Lower leg skin (tissue), 3 donors: ENCODE data around the gene CSF1R.

ENCODE experiments used
- POLR2A ChIP-seq, 2 donors: fragments of 450-650 bp; IDR thresholded peaks; one replicate each; pipeline ENCODE4 v1.6.1; 2016 to 2017; ENCODE audit warnings: antibody characterized with exemption in 2 of 2, mild to moderate bottlenecking in 1 of 2, moderate library complexity in 1 of 2
- TF ChIP-seq, protein P1 (sequence below), 3 donors: fragments of 450-650 bp; IDR thresholded peaks; one replicate each; pipeline ENCODE4 v1.5.1; 2016; ENCODE audit warnings: antibody characterized with exemption in 3 of 3, mild to moderate bottlenecking in 3 of 3, moderate library complexity in 2 of 3

DNA sequence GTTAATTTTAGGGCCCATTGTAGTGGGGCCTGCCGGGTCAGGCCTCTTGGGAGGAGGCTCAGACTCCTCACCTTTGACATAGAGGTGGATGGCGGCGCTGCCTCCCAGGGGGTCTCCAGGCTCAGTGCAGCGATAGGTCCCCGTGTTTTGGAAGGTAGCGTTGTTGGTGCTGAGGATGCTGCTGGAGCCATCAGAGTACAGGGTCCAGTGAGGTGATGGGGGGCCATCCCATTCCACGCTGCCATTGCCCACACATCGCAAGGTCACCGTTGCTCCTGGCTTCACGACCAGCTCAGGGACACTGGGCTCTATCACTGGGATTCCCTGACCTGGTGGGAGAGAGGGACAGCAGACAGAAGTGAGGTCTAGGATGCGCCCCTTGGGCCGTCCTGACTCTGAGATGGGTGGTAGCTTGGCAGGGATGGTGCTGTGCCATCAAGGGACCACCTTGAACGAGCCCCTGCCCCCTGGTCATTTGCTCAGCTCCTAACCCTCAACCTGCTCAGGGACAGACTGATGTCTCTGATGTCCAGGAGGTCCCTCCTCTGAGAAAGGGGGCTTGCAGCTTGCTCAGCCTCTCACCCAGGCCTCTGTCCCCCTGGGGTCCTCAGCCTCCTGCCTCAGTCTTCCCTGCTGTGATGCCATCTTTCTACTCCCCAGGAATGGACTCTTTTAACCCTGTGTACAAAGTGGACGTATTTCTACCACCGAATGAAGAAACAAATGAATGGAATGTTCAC lies 5.5 kb downstream of the CSF1R start:
- TF ChIP-seq, protein P1, sequence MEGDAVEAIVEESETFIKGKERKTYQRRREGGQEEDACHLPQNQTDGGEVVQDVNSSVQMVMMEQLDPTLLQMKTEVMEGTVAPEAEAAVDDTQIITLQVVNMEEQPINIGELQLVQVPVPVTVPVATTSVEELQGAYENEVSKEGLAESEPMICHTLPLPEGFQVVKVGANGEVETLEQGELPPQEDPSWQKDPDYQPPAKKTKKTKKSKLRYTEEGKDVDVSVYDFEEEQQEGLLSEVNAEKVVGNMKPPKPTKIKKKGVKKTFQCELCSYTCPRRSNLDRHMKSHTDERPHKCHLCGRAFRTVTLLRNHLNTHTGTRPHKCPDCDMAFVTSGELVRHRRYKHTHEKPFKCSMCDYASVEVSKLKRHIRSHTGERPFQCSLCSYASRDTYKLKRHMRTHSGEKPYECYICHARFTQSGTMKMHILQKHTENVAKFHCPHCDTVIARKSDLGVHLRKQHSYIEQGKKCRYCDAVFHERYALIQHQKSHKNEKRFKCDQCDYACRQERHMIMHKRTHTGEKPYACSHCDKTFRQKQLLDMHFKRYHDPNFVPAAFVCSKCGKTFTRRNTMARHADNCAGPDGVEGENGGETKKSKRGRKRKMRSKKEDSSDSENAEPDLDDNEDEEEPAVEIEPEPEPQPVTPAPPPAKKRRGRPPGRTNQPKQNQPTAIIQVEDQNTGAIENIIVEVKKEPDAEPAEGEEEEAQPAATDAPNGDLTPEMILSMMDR (IDR thresholded peaks at IDR 0.05): no peak
- no peak for TF ChIP-seq POLR2A (IDR thresholded peaks at IDR 0.05)
